Measurements from ENCODE around the gene EIPR1.

EIPR1 gene

DNA sequence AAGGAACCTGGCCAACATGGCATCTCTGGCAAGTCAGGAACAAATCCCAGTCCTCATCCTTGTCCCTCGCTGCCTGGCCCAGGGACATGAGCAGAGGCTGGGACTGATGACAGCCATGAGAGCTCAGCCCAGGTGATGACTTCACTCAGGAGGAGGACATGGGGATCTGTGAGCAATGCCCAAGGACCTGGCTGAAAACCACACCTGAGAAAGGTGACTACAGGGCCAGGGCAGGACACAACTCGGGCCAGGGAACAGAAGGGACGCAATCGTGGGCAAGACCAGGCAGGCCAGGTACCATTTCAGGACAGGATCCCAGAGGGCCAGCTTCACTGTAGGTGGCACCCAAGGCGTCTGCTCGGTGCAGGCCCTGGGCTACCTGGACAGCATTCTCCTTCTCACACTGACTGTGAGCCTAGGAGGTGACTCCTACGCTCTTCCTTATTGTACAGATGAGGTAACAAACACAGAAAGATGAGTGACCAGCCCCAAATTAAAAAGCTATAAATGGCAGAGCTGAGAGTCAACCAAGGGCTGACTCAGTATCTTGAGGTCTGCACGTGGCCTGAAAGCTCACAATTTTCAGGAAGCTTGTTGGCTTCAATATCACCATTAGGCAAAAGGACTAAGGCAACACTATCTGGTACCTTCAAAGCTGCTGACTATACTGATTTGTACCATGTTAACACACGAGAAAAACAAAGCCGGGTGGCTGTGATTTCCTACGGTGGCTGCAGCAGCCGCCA is 141.1 kb downstream of the EIPR1 start:
- Histone ChIP-seq H3K36me3 (peaks cover 0 to 35% (median 22%) of the 10 kb centered on the region in 11 experiments; a peak in 15 of 22 replicates), H3K4me3 (no peak overlapping the region), H3K27me3 (peaks cover 0 to 39% (median 0%) of the 10 kb centered on the region in 11 experiments; a peak in 8 of 22 replicates), H4K20me1 (peaks cover 0 to 68% (median 44%) of the 10 kb centered on the region in 11 experiments; a peak in 18 of 22 replicates), H3K9me3 (replicated peaks in 1 of 11) (peaks cover 0 to 12% (median 3%) of the 10 kb centered on the region in 11 experiments; a peak in 12 of 22 replicates), H3K4me2 (peak overlapping the region; percentile 58 to 95 (median 85)), H3K4me1 (peaks cover 44 to 96% (median 82%) of the 10 kb centered on the region in 10 experiments), H3K9ac (no peak overlapping the region), H3K27ac (peak overlapping the region in 3 of 11 experiments; percentile 11 to 31 (median 31); a peak in 3 of 22 replicates)
- TF ChIP-seq Cebpa-rat (IDR thresholded peaks at IDR 0.05): no peak

DNA sequence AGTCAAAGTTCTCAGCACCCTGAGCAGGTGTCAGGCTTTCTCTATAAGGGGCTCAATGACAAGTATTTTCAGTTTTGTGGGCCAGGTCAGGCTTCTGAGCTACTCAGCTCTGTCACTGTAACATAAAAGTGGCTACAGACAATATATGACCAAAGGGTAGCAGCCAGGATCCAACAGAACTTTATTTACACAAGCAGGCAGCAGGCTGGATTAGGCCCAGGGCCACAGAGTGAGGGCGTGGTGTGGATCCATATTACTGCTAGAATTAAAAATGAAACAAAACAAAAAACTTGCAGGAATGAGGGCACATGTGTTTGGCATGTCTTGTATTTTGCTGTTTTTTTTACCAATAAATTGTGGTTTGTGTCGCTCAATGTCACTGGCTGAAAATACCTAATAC is 143.7 kb downstream of the EIPR1 start:
- no peak overlapping the region for H3K27ac ChIP-seq
- peaks cover 0 to 42% (median 23%) of the 10 kb centered on the region in 11 experiments; a peak in 18 of 22 replicates for H4K20me1 ChIP-seq
- H3K4me1 ChIP-seq: peaks cover 29 to 74% (median 58%) of the 10 kb centered on the region in 10 experiments
- no peak overlapping the region for H3K4me3 ChIP-seq
- H3K9ac ChIP-seq: no peak overlapping the region
- peaks cover 0 to 18% (median 0%) of the 10 kb centered on the region in 11 experiments; a peak in 7 of 22 replicates for H3K27me3 ChIP-seq
- no peak for TF ChIP-seq Cebpa-rat (IDR thresholded peaks at IDR 0.05)
- peak overlapping the region in 7 of 11 experiments; percentile 10 to 80 (median 59); a peak in 9 of 22 replicates for H3K4me2 ChIP-seq
- H3K9me3 ChIP-seq (replicated peaks in 1 of 11): peaks cover 25 to 38% (median 28%) of the 10 kb centered on the region in 11 experiments
- peaks cover 14 to 51% (median 31%) of the 10 kb centered on the region in 11 experiments; a peak in 20 of 22 replicates for H3K36me3 ChIP-seq

DNA sequence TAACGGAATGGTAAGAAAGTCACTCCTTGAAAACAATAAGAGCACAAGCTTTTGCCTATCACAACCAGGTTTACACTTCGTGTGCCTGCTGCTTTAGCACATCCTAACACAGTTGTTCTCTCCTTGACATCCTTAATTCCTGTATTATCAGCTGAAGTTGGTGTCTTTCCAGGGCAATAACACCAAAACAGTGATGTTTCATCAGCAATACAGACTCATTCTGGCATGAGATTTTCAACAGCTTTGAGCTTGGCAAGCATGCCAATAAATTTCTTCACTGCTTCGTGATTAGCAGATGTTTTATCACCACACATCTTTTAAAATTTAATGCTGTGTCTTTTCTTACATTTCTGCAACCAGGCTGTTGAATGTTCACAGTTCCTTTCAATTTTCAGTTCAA is 148.4 kb downstream of the EIPR1 start:
- Histone ChIP-seq H3K9me3 (replicated peaks in 1 of 11) (peaks cover 56 to 76% (median 73%) of the 10 kb centered on the region in 11 experiments), H3K9ac (no peak overlapping the region), H3K4me1 (peaks cover 0 to 31% (median 25%) of the 10 kb centered on the region in 10 experiments; a peak in 16 of 20 replicates), H3K4me2 (no peak overlapping the region), H3K27ac (no peak overlapping the region), H4K20me1 (no peaks in the 10 kb centered on the region), H3K4me3 (no peak overlapping the region), H3K27me3 (no peaks in the 10 kb centered on the region), H3K36me3 (peaks cover 12 to 62% (median 48%) of the 10 kb centered on the region in 11 experiments)
- no peak for TF ChIP-seq Cebpa-rat (IDR thresholded peaks at IDR 0.05)

- H3K4me3 ChIP-seq: no peak overlapping the region
- H3K9ac ChIP-seq: no peak overlapping the region
- no peaks in the 10 kb centered on the region for H3K27me3 ChIP-seq
- H3K4me1 ChIP-seq: peaks cover 0 to 29% (median 11%) of the 10 kb centered on the region in 10 experiments; a peak in 11 of 20 replicates
- peaks cover 53 to 94% (median 92%) of the 10 kb centered on the region in 11 experiments for H3K9me3 ChIP-seq (replicated peaks in 1 of 11)
- H3K36me3 ChIP-seq: peaks cover 3 to 68% (median 46%) of the 10 kb centered on the region in 11 experiments; a peak in 21 of 22 replicates
- TF ChIP-seq Cebpa-rat (IDR thresholded peaks at IDR 0.05): no peak
- peaks cover 0 to 11% (median 0%) of the 10 kb centered on the region in 11 experiments; a peak in 2 of 22 replicates for H4K20me1 ChIP-seq
- H3K4me2 ChIP-seq: no peak overlapping the region; a peak in 1 of 22 replicates
- H3K27ac ChIP-seq: no peak overlapping the region
Observed at GRCh38 chr2:3224681-3225080, 152.9 kb downstream of the EIPR1 start.

DNA sequence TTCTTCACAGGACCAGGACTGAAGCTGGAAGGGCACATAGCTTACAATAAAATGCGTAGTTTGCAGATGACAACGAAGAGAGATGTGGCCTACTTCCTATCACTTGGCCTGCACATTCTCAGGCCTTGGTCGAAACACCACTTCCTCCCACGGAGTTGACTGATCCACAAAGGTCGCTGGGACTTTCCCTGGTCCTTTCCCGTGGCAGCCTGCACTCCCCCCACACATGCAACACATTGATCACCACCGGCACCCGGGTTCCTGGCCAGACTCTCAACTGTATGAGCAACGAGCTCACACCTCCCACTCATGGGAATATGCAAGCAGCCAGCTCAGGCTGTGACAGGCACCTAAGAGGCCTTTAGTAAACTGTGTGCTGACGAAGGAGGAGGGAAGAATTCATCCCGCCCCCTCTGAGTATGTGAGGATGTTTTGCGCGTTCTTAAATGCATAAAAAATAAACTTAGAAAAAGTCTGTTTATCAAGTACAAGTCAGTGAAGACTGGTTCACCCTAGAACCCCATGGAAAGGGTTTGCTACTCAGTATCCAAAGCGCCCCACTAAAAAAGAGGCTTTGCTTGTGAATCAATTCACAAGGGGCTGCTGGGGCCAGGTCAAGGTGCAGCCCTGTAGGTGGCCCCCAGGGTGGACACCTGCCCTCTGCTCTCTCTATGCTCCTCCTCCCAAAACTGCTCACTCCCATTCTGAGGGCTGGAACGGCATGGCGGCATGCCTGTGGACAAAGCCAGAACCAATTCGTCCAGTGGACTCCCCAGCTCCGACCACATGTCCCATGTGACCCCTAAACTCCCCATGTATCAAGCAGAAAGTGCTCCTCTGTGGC is 154.3 kb downstream of the EIPR1 start:
- H3K27ac ChIP-seq: peak overlapping the region in 2 of 11 experiments; percentile 8 to 20; a peak in 2 of 22 replicates
- TF ChIP-seq Cebpa-rat (IDR thresholded peaks at IDR 0.05): no peak
- H3K9me3 ChIP-seq (replicated peaks in 1 of 11): peaks cover 43 to 86% (median 83%) of the 10 kb centered on the region in 11 experiments
- H3K4me2 ChIP-seq: peak overlapping the region in 5 of 11 experiments; percentile 11 to 70 (median 54); a peak in 7 of 22 replicates
- peaks cover 0 to 11% (median 0%) of the 10 kb centered on the region in 11 experiments; a peak in 2 of 22 replicates for H4K20me1 ChIP-seq
- peaks cover 6 to 63% (median 46%) of the 10 kb centered on the region in 11 experiments; a peak in 21 of 22 replicates for H3K36me3 ChIP-seq
- H3K9ac ChIP-seq: no peak overlapping the region
- no peak overlapping the region for H3K4me3 ChIP-seq
- peaks cover 0 to 29% (median 11%) of the 10 kb centered on the region in 10 experiments; a peak in 11 of 20 replicates for H3K4me1 ChIP-seq
- no peaks in the 10 kb centered on the region for H3K27me3 ChIP-seq

DNA sequence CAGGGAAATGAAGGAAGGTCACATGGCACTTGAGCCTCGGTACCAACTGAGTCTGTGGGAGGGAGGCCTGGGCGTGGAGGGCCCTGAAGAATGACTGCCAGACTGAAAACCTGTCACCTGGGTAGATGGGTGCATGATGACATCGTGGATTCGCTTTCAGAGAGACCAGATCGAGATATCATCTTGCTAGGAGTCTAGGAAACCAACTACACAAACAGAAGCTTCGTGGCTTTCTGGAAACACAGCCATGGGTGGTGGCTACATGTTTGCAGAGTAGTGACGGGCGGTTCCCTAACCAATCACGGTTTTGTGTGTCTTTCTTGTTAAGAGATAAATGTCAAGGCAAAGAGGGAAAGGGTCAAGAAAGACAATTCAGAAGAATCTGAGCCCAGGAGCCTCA is 155.0 kb downstream of the EIPR1 start:
- H3K27ac ChIP-seq: peak overlapping the region in 1 of 11 experiments; percentile 20; a peak in 1 of 22 replicates
- H3K36me3 ChIP-seq: peaks cover 6 to 57% (median 41%) of the 10 kb centered on the region in 11 experiments; a peak in 21 of 22 replicates
- peaks cover 37 to 83% (median 80%) of the 10 kb centered on the region in 11 experiments for H3K9me3 ChIP-seq (replicated peaks in 1 of 11)
- H3K4me3 ChIP-seq: no peak overlapping the region
- H3K9ac ChIP-seq: no peak overlapping the region
- H4K20me1 ChIP-seq: peaks cover 0 to 11% (median 0%) of the 10 kb centered on the region in 11 experiments; a peak in 2 of 22 replicates
- peak overlapping the region in 5 of 11 experiments; percentile 11 to 70 (median 54); a peak in 5 of 22 replicates for H3K4me2 ChIP-seq
- no peak for TF ChIP-seq Cebpa-rat (IDR thresholded peaks at IDR 0.05)
- H3K27me3 ChIP-seq: no peaks in the 10 kb centered on the region
- H3K4me1 ChIP-seq: peaks cover 0 to 29% (median 11%) of the 10 kb centered on the region in 10 experiments; a peak in 11 of 20 replicates

GRCh38 chr2:3219536-3219935 is 158.1 kb downstream of the EIPR1 start:
- Histone ChIP-seq H3K4me3 (no peak overlapping the region), H3K9me3 (replicated peaks in 1 of 11) (peaks cover 21 to 74% (median 58%) of the 10 kb centered on the region in 11 experiments), H4K20me1 (peaks cover 0 to 11% (median 0%) of the 10 kb centered on the region in 11 experiments; a peak in 5 of 22 replicates), H3K36me3 (peaks cover 6 to 55% (median 36%) of the 10 kb centered on the region in 11 experiments; a peak in 21 of 22 replicates), H3K9ac (no peak overlapping the region), H3K27me3 (no peaks in the 10 kb centered on the region), H3K27ac (no peak overlapping the region), H3K4me2 (no peak overlapping the region), H3K4me1 (peaks cover 0 to 28% (median 14%) of the 10 kb centered on the region in 10 experiments; a peak in 12 of 20 replicates)
- no peak for TF ChIP-seq Cebpa-rat (IDR thresholded peaks at IDR 0.05)

GRCh38 chr2:3217646-3218045 is 160.0 kb downstream of the EIPR1 start:
- Histone ChIP-seq H3K9me3 (replicated peaks in 1 of 11) (peaks cover 20 to 57% (median 41%) of the 10 kb centered on the region in 11 experiments), H4K20me1 (peaks cover 0 to 6% (median 0%) of the 10 kb centered on the region in 11 experiments; a peak in 3 of 22 replicates), H3K4me3 (no peak overlapping the region), H3K9ac (no peak overlapping the region), H3K4me2 (no peak overlapping the region), H3K4me1 (peaks cover 5 to 16% (median 9%) of the 10 kb centered on the region in 10 experiments; a peak in 18 of 20 replicates), H3K27me3 (no peaks in the 10 kb centered on the region), H3K36me3 (peaks cover 15 to 58% (median 31%) of the 10 kb centered on the region in 11 experiments), H3K27ac (no peak overlapping the region)
- no peak for TF ChIP-seq Cebpa-rat (IDR thresholded peaks at IDR 0.05)

Data from BLaER1 treated with 17β-estradiol and CSF1 and Interleukin-3, amounts not matched to agents 10 nM and 100 nM (cell line).